Stimulated activated CD4-positive, alpha-beta T cell treated with anti-CD3 and anti-CD28 coated beads, Interleukin-12 subunit alpha, Interleukin-12 subunit beta, amount 100 ng/mL, for 4 hours (primary cell): Measurements from ENCODE around the gene MYOM3.

Experiments used
- DNase-seq: peaks from one replicate; pipeline ENCODE4 v3.0.0-alpha.2; 2020

MYOM3 gene

GRCh38 chr1:24111996-24112779 is at the start of gene MYOM3:
TSS of gene MYOM3 (minus strand) at chr1:24112135. CDS start at chr1:24108636, 3,499 bp downstream.
- peak; percentile 27 for DNase-seq

- no peak for DNase-seq
Observed at GRCh38 chr1:24161270-24161669, 49.3 kb upstream of the MYOM3 start.

- no peak for DNase-seq
Observed at GRCh38 chr1:24159366-24159765, 47.4 kb upstream of the MYOM3 start.

- DNase-seq = no peak
Observed at GRCh38 chr1:24157918-24158481, 46.1 kb upstream of the MYOM3 start.

GRCh38 chr1:24156542-24157260 is 44.8 kb upstream of the MYOM3 start:
- no peak for DNase-seq

GRCh38 chr1:24155011-24155782 is 43.3 kb upstream of the MYOM3 start:
- DNase-seq = no peak

GRCh38 chr1:24154215-24154614 is 42.3 kb upstream of the MYOM3 start:
- DNase-seq = no peak

- no peak for DNase-seq
Observed at GRCh38 chr1:24152631-24153494, 40.9 kb upstream of the MYOM3 start.

- DNase-seq = no peak
Observed at GRCh38 chr1:24151175-24151533, 39.2 kb upstream of the MYOM3 start.

- DNase-seq = peak; percentile 91
Observed at GRCh38 chr1:24150234-24151174, 38.6 kb upstream of the MYOM3 start.

- DNase-seq = peak; percentile 43
Observed at GRCh38 chr1:24149866-24150233, 37.9 kb upstream of the MYOM3 start.

- DNase-seq = no peak
Observed at GRCh38 chr1:24147816-24148215, 35.9 kb upstream of the MYOM3 start.

- DNase-seq = no peak
Observed at GRCh38 chr1:24147194-24147593, 35.3 kb upstream of the MYOM3 start.

GRCh38 chr1:24142546-24143534 is 30.9 kb upstream of the MYOM3 start, which contains the start of gene IL22RA1:
TSS of gene IL22RA1 (minus strand) at chr1:24143140. CDS start at chr1:24143082, 58 bp downstream.
- no peak for DNase-seq

- DNase-seq = no peak
Observed at GRCh38 chr1:24141311-24141997, 29.5 kb upstream of the MYOM3 start.

- DNase-seq = no peak
Observed at GRCh38 chr1:24140741-24141181, 28.8 kb upstream of the MYOM3 start.

- DNase-seq = no peak
Observed at GRCh38 chr1:24139841-24140425, 28.0 kb upstream of the MYOM3 start.

GRCh38 chr1:24139222-24139489 is 27.2 kb upstream of the MYOM3 start:
- no peak for DNase-seq
